ENCODE results near the gene CCDC141. TPM values are rescaled to one million over a fixed set of nuclear protein-coding genes. Genes with fewer than 3 reads are reported as not detected.

Gene CCDC141
- total RNA-seq, 4 donors from 2014 or later = 5.5 to 18.9 (median 12.5) TPM

DNA sequence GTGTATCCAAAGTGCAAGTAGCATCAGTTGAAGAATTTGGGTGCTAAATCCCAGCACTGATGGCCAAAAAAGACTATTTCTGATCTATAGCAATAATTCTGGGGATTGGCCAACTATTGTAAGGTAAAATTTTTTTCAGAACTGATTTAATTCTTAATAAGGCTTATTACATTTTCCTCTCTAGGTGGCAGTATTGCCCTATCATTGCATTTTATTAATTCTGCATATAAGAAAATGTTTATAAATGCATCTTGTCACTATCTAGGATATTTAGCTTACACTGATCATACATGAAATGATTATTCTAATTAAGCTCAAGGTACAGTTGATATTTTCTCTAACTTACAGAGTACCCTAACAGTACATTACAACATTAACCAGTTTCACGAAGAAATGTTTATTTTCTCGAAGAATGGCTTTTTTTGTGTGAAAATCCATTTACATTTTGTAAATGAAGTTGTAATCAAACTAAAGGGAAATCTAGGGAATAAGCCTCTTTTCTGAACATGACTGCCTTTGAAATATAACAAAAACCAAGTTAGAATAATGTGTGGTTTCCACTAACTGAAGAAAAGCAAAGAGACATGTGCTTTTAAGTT, 253.8 kb downstream of the CCDC141 start:
- DNase-seq (ENCODE audit: low spot score) (no peak), ATAC-seq (ENCODE audit: low FRiP score) (no peak)
- TF ChIP-seq, protein P1, sequence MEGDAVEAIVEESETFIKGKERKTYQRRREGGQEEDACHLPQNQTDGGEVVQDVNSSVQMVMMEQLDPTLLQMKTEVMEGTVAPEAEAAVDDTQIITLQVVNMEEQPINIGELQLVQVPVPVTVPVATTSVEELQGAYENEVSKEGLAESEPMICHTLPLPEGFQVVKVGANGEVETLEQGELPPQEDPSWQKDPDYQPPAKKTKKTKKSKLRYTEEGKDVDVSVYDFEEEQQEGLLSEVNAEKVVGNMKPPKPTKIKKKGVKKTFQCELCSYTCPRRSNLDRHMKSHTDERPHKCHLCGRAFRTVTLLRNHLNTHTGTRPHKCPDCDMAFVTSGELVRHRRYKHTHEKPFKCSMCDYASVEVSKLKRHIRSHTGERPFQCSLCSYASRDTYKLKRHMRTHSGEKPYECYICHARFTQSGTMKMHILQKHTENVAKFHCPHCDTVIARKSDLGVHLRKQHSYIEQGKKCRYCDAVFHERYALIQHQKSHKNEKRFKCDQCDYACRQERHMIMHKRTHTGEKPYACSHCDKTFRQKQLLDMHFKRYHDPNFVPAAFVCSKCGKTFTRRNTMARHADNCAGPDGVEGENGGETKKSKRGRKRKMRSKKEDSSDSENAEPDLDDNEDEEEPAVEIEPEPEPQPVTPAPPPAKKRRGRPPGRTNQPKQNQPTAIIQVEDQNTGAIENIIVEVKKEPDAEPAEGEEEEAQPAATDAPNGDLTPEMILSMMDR (IDR thresholded peaks at IDR 0.05) = no peak

DNA sequence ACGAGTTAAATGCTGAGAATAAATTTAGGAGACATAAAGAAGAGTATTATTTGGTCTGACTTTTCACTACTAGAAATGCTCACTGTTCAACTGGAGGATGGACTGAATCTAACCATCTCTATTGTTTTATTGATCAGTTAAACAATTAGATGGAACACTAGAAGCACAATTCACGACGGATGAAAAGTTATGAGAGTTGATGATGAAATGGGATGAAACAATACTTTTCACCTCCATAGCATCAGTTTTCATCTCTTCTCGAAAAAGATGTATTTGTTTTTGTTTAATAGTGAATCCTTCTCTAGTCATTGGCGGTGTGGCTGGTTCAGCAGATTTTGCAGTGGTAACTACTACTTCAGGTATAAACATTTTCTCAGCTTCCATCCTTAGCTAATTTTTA, 262.0 kb downstream of the CCDC141 start:
- no peak for ATAC-seq (ENCODE audit: low FRiP score)
- DNase-seq (ENCODE audit: low spot score) = no peak
- TF ChIP-seq, protein P1 (IDR thresholded peaks at IDR 0.05) = no peak

DNA sequence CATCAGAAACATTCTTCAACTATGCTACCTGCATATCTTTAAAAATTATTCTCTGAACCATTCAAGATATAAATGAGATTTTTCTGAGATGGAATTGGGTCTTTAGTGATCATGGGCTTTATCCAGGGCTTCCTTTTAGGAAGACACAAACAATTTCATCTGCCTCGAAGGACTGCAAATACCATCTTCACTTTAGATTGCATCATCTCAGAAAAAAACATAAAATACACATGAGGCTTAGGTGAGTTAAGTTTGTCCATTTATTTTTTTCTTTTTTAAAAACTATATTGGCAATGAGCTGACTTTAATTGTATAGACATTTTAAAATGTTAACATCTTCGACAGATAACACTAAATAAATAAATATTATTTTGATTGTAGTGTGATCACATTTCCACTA, 262.8 kb downstream of the CCDC141 start:
- TF ChIP-seq, protein P1 (IDR thresholded peaks at IDR 0.05) = no peak
- DNase-seq (ENCODE audit: low spot score) = no peak
- ATAC-seq (ENCODE audit: low FRiP score) = no peak

DNA sequence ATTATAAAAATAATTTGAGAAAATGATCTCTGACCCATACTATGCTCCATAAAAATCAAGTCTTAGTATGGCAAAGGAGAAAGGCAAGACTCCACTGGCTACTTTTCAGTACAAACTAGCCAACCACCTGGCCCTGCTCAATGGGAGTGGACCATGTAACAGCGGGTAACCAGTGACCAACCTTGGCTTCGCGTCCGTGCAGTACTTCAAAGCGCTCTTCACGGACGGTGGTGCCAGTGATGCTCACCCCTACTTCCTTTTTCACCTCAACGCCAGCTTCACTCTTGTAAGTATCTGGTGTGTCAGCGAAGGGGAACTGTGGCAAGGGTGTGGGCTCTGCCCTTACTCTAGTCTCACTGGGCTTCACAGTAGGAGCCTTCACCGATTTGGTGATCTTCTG, 266.0 kb downstream of the CCDC141 start:
- ATAC-seq (ENCODE audit: low FRiP score) (no peak), DNase-seq (ENCODE audit: low spot score) (no peak)
- TF ChIP-seq, protein P1 (IDR thresholded peaks at IDR 0.05) = no peak

DNA sequence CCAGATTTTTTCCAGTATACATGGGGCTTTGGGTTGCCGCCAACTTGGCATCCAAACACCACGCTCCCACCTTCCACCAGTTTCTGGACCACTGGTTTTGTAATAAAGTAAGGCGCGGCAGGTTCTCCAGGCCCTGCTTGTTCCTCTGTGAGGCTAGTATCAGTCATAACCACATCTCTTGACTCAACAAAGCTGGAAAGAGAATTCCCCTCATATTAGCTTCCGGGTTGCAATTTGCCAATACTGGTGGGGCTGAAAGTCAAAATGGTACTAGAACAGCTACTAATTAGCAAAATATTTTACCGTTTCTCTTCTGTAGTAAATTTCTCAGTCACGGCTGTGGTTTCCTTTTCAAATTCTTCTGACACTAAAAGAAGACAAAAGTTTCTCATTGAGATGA, 267.7 kb downstream of the CCDC141 start:
- TF ChIP-seq, protein P1 (IDR thresholded peaks at IDR 0.05) = no peak
- ATAC-seq (ENCODE audit: low FRiP score) = no peak

More for the DNA sequence above, 267.7 kb downstream of the CCDC141 start:
- DNase-seq (ENCODE audit: low spot score) = no peak

Other genes with a start within 250 kb of the CCDC141 start
- gene TTN, start 242.7 kb downstream of the CCDC141 start, total RNA-seq = 10 to 100 TPM; 13.2 to 37.7 (median 22.7) TPM
- gene SESTD1, start 214.7 kb upstream of the CCDC141 start, total RNA-seq = 10 to 100 TPM; 47.0 to 80.9 (median 56.8) TPM